Effector CD8-positive, alpha-beta T cell (primary cell): ENCODE data around the gene DCPS.
A peak's percentile ranks its signal among the peaks of the same experiment; 100 is the strongest.
"Not testable (repeated sequence)": the region's sequence is repeated elsewhere in the genome, so short reads cannot be mapped to it uniquely, and the experiment has no call there.

Experiments used
- DNase-seq: peaks from one replicate; lab custom pipeline; 2025; lab: John Stamatoyannopoulos, UW
- total RNA-seq, 4 experiments: gene quantifications; one replicate each; lab custom pipeline; 2026; lab: John Stamatoyannopoulos, UW

Gene DCPS, protein sequence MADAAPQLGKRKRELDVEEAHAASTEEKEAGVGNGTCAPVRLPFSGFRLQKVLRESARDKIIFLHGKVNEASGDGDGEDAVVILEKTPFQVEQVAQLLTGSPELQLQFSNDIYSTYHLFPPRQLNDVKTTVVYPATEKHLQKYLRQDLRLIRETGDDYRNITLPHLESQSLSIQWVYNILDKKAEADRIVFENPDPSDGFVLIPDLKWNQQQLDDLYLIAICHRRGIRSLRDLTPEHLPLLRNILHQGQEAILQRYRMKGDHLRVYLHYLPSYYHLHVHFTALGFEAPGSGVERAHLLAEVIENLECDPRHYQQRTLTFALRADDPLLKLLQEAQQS
- 27.6 to 41.8 (median 34.2) reads per million in 4 experiments for total RNA-seq

- peak; percentile 74 for DNase-seq
Observed at GRCh38 chr11:126303623-126304456, at the start of gene DCPS. TSS of gene DCPS (plus strand) at chr11:126304060. CDS start at chr11:126304081, 21 bp downstream.

GRCh38 chr11:126254819-126255218 is 49.0 kb upstream of the DCPS start:
- no peak for DNase-seq

DNA sequence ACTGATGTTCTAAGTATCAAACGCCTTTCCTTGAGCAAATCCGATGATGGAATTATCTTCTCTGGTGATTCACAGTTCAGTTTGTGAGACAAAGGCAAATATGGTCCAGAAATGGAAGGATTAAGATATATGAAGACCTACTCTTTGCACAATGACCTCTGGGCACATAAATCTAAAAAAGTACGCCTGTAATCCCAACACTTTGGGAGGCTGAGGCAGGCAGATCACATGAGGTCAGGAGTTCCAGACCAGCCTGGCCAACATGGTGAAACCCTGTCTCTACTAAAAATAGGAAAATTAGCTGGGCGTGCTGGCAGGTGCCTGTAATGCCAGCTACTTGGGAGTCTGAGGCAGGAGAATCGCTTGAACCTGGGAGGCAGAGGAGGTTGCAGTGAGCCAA is 48.4 kb upstream of the DCPS start:
- DNase-seq, result not testable (repeated sequence)

DNA sequence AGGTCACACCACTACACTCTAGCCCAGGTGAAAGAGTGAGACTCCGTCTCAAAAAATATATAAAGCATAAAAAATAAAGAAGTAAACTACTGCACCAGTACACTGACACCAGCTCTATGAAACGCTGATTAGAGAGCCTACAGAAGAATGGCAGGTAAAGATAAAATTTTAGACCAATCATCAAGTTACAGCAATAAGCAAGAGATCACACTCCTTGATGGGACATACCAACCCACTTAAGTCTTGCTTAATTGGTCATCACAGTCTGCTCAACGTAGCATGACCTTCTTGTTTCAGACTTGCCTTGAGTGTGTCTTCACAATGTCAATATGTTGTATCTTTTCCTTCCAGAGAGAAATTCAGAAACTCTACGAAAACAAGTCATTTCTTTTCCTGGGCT is 47.6 kb upstream of the DCPS start:
- DNase-seq, result no peak

- no peak for DNase-seq
Observed at GRCh38 chr11:126257144-126257543, 46.7 kb upstream of the DCPS start.

- DNase-seq, result no peak
Observed at GRCh38 chr11:126257764-126258163, 46.1 kb upstream of the DCPS start.

- DNase-seq, result no peak
Observed at GRCh38 chr11:126262216-126262615, 41.6 kb upstream of the DCPS start.

DNA sequence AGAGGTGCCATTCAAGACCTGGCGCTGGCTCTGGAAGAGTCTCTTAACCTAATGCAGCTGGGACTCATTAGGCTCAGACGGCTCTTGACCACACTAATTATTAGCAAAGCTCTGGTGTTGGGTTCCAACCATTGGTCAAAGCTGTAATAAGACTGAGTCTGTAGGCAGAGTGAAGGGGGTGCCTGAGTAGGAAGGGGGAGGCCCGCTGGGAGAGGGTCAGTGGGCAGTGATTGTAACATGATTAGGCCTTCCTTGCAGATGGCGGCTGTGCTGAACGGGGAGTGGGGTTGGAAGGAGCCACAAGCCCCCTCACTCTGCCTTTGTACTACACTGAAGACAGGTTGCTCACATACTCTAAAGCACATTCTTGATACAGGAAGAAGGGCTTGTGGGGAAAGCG is 40.4 kb upstream of the DCPS start:
- DNase-seq, result no peak

DNA sequence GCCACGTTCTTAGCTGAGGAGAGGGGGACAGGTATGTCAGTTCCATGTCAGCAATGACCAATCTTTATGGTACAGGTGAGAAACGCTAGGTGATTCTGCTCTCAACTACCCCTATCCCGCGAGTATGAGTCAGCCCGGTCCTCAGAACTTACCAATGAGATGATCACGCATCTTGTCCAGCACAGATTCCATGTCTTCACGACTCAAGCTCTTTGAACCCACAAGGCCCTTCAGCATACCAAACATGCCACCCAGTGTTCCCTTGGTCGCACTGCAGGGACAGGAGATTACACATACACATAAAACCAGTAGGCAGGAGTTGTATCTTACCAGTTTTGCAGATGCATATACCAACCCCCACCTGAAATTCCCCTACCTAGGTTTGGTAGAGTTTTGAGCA is 38.0 kb upstream of the DCPS start:
- no peak for DNase-seq

DNA sequence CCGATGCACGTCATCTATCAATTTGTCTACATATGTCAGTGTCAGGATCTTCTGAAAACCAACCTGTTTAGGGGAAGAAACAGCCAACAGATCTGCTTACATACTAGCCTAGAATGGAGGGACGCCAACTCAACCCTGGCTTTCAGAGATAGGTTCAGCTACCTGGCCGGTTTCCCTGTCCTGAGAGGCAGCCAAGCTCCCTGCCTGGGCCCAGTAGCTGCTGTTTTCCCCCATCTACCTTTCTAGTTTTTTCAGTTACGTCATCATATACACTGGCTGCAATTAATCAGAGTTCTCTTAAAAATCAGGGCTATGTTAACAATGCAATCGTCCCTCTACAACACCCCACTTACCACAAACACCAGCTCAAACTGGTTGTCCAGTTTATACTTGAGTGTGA is 36.2 kb upstream of the DCPS start:
- DNase-seq, result no peak

GRCh38 chr11:126268361-126268707 is 35.5 kb upstream of the DCPS start:
- no peak for DNase-seq

- DNase-seq, result peak; percentile 99
Observed at GRCh38 chr11:126268708-126269579, 34.9 kb upstream of the DCPS start, which contains the start of the genes FOXRED1 and SRPRA. TSS of gene FOXRED1 (plus strand) at chr11:126269154. CDS start at chr11:126269207, 53 bp downstream. TSS of gene SRPRA (minus strand) at chr11:126268895. CDS start at chr11:126268804, 91 bp downstream.

DNA sequence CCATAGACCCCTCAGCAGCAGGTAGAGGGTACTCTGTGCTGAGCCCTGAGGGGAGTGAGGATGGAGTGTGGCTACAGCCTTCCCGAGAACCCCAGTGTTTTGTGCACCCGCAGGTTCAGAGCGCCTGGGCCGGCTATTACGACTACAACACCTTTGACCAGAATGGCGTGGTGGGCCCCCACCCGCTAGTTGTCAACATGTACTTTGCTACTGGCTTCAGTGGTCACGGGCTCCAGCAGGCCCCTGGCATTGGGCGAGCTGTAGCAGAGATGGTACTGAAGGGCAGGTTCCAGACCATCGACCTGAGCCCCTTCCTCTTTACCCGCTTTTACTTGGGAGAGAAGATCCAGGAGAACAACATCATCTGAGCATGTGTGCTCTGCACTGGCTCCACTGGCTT is 26.5 kb upstream of the DCPS start:
- no peak for DNase-seq

- DNase-seq, result no peak
Observed at GRCh38 chr11:126277780-126278179, 26.1 kb upstream of the DCPS start.

DNA sequence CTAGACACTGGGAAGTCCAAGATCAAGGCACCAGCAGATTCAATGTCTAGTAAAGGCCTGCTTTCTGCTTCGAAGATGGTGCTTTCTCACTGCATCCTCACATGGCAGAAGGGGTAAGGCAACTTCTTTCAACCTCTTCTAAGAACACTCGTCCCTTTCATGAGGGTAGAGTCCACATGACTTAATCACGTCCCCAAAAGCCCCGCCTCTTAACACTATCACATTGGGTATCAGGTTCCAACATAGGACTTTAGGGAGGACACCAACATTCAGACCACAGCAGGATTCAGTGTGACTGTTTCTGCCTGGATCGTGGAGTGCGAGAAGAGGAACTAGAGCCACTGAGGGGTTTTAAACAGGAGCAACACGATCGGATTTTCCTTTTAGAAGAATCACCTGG is 24.7 kb upstream of the DCPS start:
- DNase-seq, result no peak

GRCh38 chr11:126280595-126280994 is 23.3 kb upstream of the DCPS start:
- no peak for DNase-seq

DNA sequence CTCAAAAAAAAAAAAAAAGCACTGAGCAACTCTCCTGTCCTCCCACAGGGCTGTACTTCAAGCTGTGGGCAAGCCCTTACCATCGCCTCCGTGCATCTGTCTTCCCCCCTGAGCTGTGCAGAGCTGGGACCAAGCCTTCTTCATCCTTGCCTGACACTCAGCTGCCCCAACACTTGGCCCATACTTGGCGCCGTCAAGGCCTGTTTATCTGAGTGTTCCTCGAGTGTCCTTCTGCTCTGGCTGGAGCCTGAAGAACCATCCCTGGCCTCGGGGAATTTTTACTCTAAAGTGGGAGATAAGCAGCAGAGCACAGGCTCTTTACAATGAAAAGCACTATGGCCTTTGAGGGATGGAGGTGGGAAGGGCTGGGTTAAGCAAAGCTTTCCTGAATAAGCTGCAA is 22.6 kb upstream of the DCPS start:
- no peak for DNase-seq

GRCh38 chr11:126281666-126282175 is 22.1 kb upstream of the DCPS start:
- DNase-seq, result no peak

- no peak for DNase-seq
Observed at GRCh38 chr11:126282361-126282735, 21.5 kb upstream of the DCPS start.

GRCh38 chr11:126282736-126283591 is 20.9 kb upstream of the DCPS start, which contains the start of gene TIRAP:
TSS of gene TIRAP (plus strand) at chr11:126283093. CDS start at chr11:126290895, 7,802 bp downstream.
- DNase-seq, result peak; percentile 37

DNA sequence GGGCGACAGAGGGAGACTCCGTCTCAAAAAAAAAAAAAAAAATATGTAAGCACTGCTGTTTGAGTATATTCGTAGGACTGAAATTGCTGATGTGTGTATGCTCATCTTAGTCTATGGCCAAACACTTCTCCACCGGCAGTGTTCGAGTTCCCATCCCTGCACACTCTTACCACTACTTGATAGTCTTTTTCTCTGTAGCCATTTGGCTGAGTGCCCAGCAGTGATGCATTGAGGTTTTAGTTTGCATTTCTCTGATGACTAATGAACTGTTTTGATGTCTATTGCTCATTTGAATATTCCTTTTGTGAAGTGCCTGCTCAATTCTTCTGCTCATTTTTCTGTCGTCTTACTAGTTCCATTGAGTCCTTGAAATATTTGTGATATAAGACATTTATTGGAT is 19.0 kb upstream of the DCPS start:
- DNase-seq, result peak; percentile 56
